Ureter (tissue), 1 donor: Measurements from ENCODE around the gene RRP36. TPM values are rescaled to one million over a fixed set of nuclear protein-coding genes. Genes with fewer than 3 reads are reported as not detected.

Source experiments
- DNase-seq: peaks from one replicate; pipeline ENCODE4 v3.0.0-alpha.2; 2020; ENCODE audit warnings: low spot score
- total RNA-seq: library from RNA; stranded (reverse); gene quantifications from one replicate; pipeline ENCODE4 v1.2.4, GENCODE V29; 2023
- donor health status: DM: yes; HTN: yes; CAD: no.

RRP36 gene
- total RNA-seq, 1 donor from 2014 or later = 58.9 TPM

GRCh38 chr6:43007126-43007525, 14.3 kb upstream of the RRP36 start:
- DNase-seq = no peak

GRCh38 chr6:43009124-43009523, 12.3 kb upstream of the RRP36 start:
- no peak for DNase-seq

GRCh38 chr6:43011207-43011606, 10.2 kb upstream of the RRP36 start:
- DNase-seq = no peak

- no peak for DNase-seq
These were observed 9.1 kb upstream of the RRP36 start for GRCh38 chr6:43012364-43012763.

- DNase-seq = no peak
These were observed 8.2 kb upstream of the RRP36 start for GRCh38 chr6:43013097-43013842.

- peak; percentile 99 for DNase-seq
These were observed 7.5 kb upstream of the RRP36 start, which contains the start of the genes KLHDC3 and MEA1 for GRCh38 chr6:43013843-43014433. TSS of gene KLHDC3 (plus strand) at chr6:43014249. CDS start at chr6:43017193, 2,944 bp downstream. TSS of gene MEA1 (minus strand) at chr6:43013946. CDS start at chr6:43013813, 133 bp downstream.

GRCh38 chr6:43014434-43014909, 7.0 kb upstream of the RRP36 start:
- no peak for DNase-seq

- no peak for DNase-seq
These were observed 5.1 kb upstream of the RRP36 start for GRCh38 chr6:43016176-43016942.

GRCh38 chr6:43016943-43017334, 4.5 kb upstream of the RRP36 start:
- DNase-seq = no peak

GRCh38 chr6:43019152-43019551, 2.3 kb upstream of the RRP36 start:
- DNase-seq = no peak

GRCh38 chr6:43020052-43020705, 1.2 kb upstream of the RRP36 start:
- no peak for DNase-seq

- no peak for DNase-seq
These were observed 576 bp upstream of the RRP36 start for GRCh38 chr6:43020847-43021246.

- no peak for DNase-seq
These were observed 3.0 kb downstream of the RRP36 start for GRCh38 chr6:43024436-43024835.

GRCh38 chr6:43026365-43026764, 4.9 kb downstream of the RRP36 start:
- DNase-seq = no peak

GRCh38 chr6:43029120-43029519, 7.7 kb downstream of the RRP36 start:
- DNase-seq = no peak

- DNase-seq = no peak
These were observed 10.9 kb downstream of the RRP36 start for GRCh38 chr6:43032326-43032725.

- DNase-seq = no peak
These were observed 12.2 kb downstream of the RRP36 start for GRCh38 chr6:43033496-43034189.

- no peak for DNase-seq
These were observed 12.7 kb downstream of the RRP36 start for GRCh38 chr6:43034190-43034525.

- DNase-seq = no peak
These were observed 14.2 kb downstream of the RRP36 start for GRCh38 chr6:43035495-43036194.

- DNase-seq = no peak
These were observed 15.3 kb downstream of the RRP36 start for GRCh38 chr6:43036712-43037111.

- DNase-seq = no peak
These were observed 15.8 kb downstream of the RRP36 start for GRCh38 chr6:43037197-43037596.
